Measurements from ENCODE around the gene TMEM154.

DNA sequence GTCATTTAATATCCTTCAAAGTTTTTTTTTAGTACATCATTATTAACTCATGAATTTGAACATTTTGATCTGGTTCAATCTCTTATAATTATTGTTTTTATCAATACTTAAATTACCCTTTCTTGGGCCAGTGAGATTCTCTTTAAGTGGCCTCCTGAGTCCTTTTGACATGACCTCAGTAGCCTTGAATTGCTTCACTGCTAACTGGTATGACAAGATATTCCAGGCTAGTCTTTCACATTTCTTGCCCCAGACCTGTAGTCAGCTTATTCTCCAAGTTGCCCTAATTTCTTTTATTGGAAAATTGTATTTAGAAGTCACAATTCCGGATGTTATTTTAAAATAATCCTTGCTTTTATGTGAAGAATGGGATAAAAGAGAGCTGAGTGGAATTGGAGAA, 108.5 kb downstream of the TMEM154 start:
- TF ChIP-seq, protein P1, sequence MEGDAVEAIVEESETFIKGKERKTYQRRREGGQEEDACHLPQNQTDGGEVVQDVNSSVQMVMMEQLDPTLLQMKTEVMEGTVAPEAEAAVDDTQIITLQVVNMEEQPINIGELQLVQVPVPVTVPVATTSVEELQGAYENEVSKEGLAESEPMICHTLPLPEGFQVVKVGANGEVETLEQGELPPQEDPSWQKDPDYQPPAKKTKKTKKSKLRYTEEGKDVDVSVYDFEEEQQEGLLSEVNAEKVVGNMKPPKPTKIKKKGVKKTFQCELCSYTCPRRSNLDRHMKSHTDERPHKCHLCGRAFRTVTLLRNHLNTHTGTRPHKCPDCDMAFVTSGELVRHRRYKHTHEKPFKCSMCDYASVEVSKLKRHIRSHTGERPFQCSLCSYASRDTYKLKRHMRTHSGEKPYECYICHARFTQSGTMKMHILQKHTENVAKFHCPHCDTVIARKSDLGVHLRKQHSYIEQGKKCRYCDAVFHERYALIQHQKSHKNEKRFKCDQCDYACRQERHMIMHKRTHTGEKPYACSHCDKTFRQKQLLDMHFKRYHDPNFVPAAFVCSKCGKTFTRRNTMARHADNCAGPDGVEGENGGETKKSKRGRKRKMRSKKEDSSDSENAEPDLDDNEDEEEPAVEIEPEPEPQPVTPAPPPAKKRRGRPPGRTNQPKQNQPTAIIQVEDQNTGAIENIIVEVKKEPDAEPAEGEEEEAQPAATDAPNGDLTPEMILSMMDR (IDR thresholded peaks at IDR 0.05; ENCODE audit: low read length), result no peak
- TF ChIP-seq EZH2 (IDR thresholded peaks at IDR 0.05; ENCODE audit: borderline replicate concordance, low read length), result no peak

All from OCI-LY1 (cell line).